ENCODE data around the gene IFIT3.
"Not testable (repeated sequence)": the region's sequence is repeated elsewhere in the genome, so short reads cannot be mapped to it uniquely, and the experiment has no call there.

The IFIT3 gene, protein sequence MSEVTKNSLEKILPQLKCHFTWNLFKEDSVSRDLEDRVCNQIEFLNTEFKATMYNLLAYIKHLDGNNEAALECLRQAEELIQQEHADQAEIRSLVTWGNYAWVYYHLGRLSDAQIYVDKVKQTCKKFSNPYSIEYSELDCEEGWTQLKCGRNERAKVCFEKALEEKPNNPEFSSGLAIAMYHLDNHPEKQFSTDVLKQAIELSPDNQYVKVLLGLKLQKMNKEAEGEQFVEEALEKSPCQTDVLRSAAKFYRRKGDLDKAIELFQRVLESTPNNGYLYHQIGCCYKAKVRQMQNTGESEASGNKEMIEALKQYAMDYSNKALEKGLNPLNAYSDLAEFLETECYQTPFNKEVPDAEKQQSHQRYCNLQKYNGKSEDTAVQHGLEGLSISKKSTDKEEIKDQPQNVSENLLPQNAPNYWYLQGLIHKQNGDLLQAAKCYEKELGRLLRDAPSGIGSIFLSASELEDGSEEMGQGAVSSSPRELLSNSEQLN
- 29.6 reads per million, percentile 56 among the genes with 10 or more reads in this experiment for total RNA-seq

DNA sequence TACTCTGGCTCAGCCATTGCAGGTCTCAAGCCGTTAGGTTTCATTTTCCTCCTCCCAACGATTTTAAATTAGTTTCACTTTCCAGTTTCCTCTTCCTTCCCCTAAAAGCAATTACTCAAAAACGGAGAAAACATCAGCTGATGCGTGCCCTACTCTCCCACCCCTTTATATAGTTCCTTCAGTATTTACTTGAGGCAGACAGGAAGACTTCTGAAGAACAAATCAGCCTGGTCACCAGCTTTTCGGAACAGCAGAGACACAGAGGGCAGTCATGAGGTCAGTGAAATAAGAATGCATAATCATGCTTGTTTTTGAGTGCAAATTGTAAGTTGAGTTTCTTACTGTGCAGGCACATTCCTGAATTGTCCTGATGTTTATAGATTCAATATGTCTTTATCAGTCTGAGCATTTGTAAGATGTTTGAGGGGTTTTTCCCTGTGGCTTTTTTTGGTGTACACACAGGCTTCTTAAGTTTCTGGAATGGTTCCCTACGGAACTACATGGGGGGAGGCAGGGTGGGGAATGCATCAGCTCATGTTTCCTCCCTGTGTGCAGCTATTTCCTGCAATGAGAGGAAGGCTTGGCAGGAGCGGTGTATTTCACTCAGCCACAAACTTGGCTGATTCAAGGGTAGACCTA, at the start of gene IFIT3:
IFIT3 (plus strand) TSS at position 195 of the 639 bp plus-strand sequence; CDS start at position 272, 77 bp downstream.
- DNase-seq = no peak

- DNase-seq = no peak
Observed at GRCh38 chr10:89278034-89278535, 49.7 kb upstream of the IFIT3 start.

DNA sequence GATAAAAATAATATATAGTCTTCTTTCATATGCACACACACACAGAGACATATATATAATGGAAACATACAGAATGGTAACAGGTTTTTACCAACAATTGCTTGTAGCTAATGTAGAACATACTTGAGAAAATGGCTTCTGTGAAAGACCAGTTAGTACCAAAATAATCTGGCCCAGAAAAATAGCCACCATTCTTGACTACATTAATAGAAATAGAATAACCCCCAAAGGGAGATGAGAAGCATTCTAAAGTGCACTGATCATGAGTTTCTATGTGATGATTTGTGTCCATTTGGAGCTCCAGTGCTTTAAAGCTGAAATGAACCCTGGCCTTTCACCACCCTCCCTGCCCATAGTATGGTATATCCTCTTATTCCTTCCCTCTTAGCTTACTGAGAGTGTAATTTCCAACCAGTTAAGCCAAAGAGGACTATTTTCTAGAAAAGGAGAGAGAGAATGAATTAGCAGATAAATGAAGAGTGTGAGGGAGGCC, 48.9 kb upstream of the IFIT3 start:
- DNase-seq = no peak

DNA sequence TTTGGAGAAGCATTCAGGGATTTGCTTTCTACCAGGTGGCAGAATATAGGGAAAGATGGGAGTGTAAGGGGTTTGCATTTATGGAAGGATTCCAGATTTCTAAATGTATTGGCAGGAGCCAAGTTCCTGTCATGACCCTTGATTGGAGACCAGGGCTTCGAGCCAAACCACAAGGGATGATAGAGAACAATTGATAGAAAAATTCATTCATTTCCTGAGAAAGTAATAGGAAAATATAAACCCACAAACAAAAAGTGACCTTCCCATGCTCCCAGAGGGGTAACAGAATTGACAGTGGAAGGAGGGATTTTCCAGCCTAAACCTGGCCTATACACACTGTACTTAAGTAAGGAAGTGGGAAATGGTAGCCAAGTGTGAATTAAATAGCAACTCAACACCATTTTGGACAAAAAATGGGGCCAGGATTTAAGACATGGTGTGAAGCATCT, 48.4 kb upstream of the IFIT3 start:
- DNase-seq = no peak

- no peak for DNase-seq
Observed at GRCh38 chr10:89280508-89280907, 47.3 kb upstream of the IFIT3 start.

- DNase-seq = no peak
Observed at GRCh38 chr10:89281606-89282395, 46.0 kb upstream of the IFIT3 start.

- no peak for DNase-seq
Observed at GRCh38 chr10:89283025-89283935, 44.5 kb upstream of the IFIT3 start.

DNA sequence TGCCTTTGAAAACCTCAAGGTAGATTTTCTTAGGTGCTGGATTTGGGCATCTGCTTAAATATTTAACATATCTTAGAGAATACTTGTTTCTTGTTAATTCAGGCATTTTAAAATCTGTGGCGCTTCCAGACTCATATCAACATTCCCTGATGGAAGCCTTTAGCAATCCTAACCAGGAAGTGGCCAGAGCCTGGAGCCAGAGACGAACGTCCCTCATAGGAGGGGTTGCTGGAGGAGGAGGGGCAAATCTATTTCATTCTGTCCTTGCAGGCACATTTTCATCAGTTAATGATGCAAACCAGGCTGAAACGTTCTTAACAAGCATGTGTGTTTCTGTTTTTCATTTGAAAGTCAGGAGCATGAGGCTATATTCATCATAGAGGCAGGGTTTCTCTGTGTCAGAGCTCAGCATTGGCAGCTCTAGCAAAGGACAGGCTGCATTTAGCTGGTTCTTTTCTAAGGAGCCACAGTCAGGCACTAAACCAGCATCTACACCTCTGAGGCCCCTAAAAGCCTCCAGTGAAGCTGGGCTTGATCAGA, 43.8 kb upstream of the IFIT3 start:
- DNase-seq = no peak

DNA sequence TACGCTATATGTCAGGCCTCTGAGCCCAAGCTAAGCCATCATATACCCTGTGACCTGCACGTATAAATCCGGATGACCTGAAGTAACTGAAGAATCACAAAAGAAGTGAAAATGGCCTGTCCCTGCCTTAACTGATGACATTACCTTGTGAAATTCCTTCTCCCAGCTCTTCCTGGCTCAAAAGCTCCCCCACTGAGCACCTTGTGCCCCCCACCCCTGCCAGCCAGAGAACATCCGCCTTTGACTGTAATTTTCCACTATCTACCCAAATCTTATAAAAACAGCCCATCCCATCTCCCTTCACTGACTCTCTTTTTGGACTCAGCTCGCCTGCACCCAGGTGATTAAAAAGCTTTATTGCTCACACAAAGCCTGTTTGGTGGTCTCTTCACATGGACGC, 43.1 kb upstream of the IFIT3 start:
- DNase-seq = not testable (repeated sequence)

DNA sequence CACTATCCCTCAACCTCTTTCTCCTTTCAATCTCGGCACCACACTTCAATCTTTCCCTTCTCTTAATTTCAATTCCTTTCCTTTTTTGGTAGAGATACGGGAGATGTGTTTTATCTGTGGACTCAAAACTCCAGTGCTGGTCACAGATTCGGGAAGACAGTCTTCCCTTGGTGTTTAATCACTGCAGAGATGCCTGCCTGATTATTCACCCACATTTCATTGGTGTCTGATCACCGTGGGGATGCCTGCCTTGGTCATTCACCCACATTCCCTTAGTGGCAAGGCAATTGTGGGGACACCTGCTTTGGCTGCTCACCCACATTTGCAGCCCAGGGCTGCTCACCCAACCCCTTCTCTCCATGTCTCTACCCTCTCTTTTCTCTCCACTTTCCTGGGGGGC, 42.5 kb upstream of the IFIT3 start:
- not testable (repeated sequence) for DNase-seq

DNA sequence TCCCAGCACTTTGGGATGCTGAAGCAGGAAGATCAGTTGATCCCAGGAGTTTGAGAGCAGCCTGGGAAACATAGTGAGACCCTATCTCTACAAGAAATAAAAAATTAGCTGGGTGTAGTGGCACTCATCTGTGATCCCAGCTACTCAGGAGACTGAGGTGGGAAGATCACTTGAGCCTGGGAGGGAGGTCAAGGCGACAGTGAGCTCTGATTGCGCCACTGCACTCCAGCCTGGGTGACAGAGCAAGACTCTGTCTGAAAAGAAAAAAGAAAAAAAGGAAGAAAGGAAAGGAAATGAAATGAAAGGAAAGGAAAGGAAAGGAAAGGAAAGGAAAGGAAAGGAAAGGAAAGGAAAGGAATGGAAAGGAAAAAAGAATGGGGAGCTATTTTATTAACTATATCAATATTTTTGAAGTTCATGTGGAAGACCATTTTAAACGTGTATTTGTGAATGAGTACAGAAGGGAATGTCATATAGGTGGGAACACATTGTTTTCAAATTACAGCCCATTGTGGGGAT, 33.0 kb upstream of the IFIT3 start:
- no peak for DNase-seq

GRCh38 chr10:89295597-89295996, 32.2 kb upstream of the IFIT3 start:
- DNase-seq = no peak

- DNase-seq = no peak
Observed at GRCh38 chr10:89296220-89296648, 31.6 kb upstream of the IFIT3 start.

GRCh38 chr10:89297356-89297755, 30.4 kb upstream of the IFIT3 start:
- DNase-seq = no peak

- DNase-seq = no peak
Observed at GRCh38 chr10:89297791-89298190, 30.0 kb upstream of the IFIT3 start.

DNA sequence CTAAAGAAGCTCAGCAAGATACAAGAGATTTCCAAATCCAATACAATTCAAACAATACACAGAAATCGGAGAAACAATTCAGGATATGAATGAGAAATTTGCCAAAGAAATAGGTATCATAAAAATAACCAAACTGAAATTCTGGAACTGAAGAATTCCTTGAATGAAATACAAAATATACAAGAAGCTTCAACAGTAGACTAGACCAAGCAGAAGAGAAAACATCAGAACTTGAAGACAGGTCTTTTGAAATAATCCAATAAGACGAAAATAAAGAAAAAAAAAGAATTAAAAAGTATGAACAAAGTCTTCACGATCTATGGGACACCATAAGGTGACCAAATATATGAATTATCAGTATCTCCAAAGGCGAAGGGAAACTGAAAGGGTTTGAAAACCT, 28.8 kb upstream of the IFIT3 start:
- DNase-seq = no peak

GRCh38 chr10:89301232-89301631, 26.6 kb upstream of the IFIT3 start:
- no peak for DNase-seq

- DNase-seq = no peak
Observed at GRCh38 chr10:89301721-89302445, 25.9 kb upstream of the IFIT3 start, which contains the start of gene IFIT2. Gene IFIT2 (plus strand): TSS chr10:89302046. CDS start chr10:89302124, 78 bp downstream.

- DNase-seq = no peak
Observed at GRCh38 chr10:89302625-89303024, 25.2 kb upstream of the IFIT3 start.

DNA sequence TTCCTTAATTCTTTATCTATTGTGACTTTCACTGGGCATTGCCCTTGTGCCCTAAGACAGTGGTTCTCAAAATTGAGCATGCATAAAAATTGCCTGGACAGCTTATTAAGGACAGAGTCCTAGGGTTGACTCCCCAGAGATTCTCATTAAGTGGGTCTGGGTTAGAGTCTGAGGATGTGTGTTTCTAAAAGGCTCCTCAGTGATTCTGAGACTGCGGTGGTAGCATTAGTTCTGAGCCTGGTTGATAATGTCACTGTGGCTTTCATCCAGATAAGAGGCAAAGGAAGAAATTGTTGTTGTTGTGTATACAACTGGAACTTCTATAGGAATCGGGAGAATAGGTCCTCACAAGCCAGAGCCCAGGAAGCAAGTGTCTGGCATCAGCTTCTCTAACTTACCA, 24.6 kb upstream of the IFIT3 start:
- DNase-seq = no peak

Measured in effector CD4-positive, alpha-beta T cell (primary cell).